Measurements from ENCODE around the gene ERLEC1. TPM values are rescaled to one million over a fixed set of nuclear protein-coding genes. Genes with fewer than 3 reads are reported as not detected.
"Not testable (repeated sequence)": the region's sequence is repeated elsewhere in the genome, so short reads cannot be mapped to it uniquely, and the experiment has no call there.

ERLEC1 gene
- total RNA-seq, 4 donors from 2014 or later, result 54.1 to 138 (median 83.2) TPM

- TF ChIP-seq CTCF (IDR thresholded peaks at IDR 0.05) (no peak), POLR2A (IDR thresholded peaks at IDR 0.05) (no peak)
- DNase-seq, result no peak
- Histone ChIP-seq H3K4me3 (replicated peaks in 1 of 3) (no peak overlapping the region), H3K4me1 (no peaks in the 10 kb centered on the region), H3K36me3 (peaks cover 10 to 21% of the 10 kb centered on the region in 2 donors), H3K27me3 (no peaks in the 10 kb centered on the region), H3K9me3 (no peaks in the 10 kb centered on the region), H3K27ac (no peak overlapping the region)
- intact Hi-C loops (cut with DNase I), result no loop called here
- WGBS, 2 donors, result 81 to 86% methylated on average over 4 of the region's 4 CpGs
Observed at GRCh38 chr2:53820711-53821110, 33.9 kb downstream of the ERLEC1 start.

- H3K4me3 ChIP-seq (replicated peaks in 1 of 3), result no peak overlapping the region
- TF ChIP-seq CTCF (IDR thresholded peaks at IDR 0.05) (no peak), POLR2A (IDR thresholded peaks at IDR 0.05) (no peak)
- H3K27ac ChIP-seq, result no peak overlapping the region
- no peak for DNase-seq
- no peaks in the 10 kb centered on the region for H3K4me1 ChIP-seq
- H3K27me3 ChIP-seq, result no peaks in the 10 kb centered on the region
- intact Hi-C loops (cut with DNase I), result no loop called here
- 87 to 89% methylated on average over 6 of the region's 6 CpGs for WGBS, 2 donors
- peaks cover 6 to 15% of the 10 kb centered on the region in 2 donors for H3K36me3 ChIP-seq
- no peaks in the 10 kb centered on the region for H3K9me3 ChIP-seq
Observed at GRCh38 chr2:53821810-53822209, 35.0 kb downstream of the ERLEC1 start.

GRCh38 chr2:53823639-53824038 lies 36.8 kb downstream of the ERLEC1 start:
- H3K4me1 ChIP-seq; H3K9me3 ChIP-seq; H3K36me3 ChIP-seq; DNase-seq; H3K27me3 ChIP-seq; H3K4me3 ChIP-seq (replicated peaks in 1 of 3); H3K27ac ChIP-seq; intact Hi-C loops (cut with DNase I): not testable (repeated sequence)
- 91 to 93% methylated on average over 9 of the region's 9 CpGs for WGBS, 2 donors

- Histone ChIP-seq H3K27ac (no peak overlapping the region), H3K4me3 (replicated peaks in 1 of 3) (no peak overlapping the region), H3K9me3 (no peaks in the 10 kb centered on the region), H3K4me1 (no peaks in the 10 kb centered on the region), H3K27me3 (no peaks in the 10 kb centered on the region), H3K36me3 (no peaks in the 10 kb centered on the region)
- TF ChIP-seq CTCF (IDR thresholded peaks at IDR 0.05) (no peak), POLR2A (IDR thresholded peaks at IDR 0.05) (no peak)
- intact Hi-C loops (cut with DNase I), result no loop called here
- WGBS, 2 donors, result 75% methylated on average over 1 of the region's 1 CpG
- no peak for DNase-seq
Observed at GRCh38 chr2:53826030-53826410, 39.2 kb downstream of the ERLEC1 start.

GRCh38 chr2:53826587-53827397 lies 39.9 kb downstream of the ERLEC1 start:
- Histone ChIP-seq H3K27ac (no peak overlapping the region), H3K9me3 (no peaks in the 10 kb centered on the region), H3K27me3 (no peaks in the 10 kb centered on the region), H3K4me3 (replicated peaks in 1 of 3) (no peak overlapping the region), H3K36me3 (no peaks in the 10 kb centered on the region), H3K4me1 (no peaks in the 10 kb centered on the region)
- intact Hi-C loops (cut with DNase I), result no loop called here
- 53 to 84% methylated on average over 3 of the region's 3 CpGs for WGBS, 2 donors
- DNase-seq, result no peak
- TF ChIP-seq CTCF (IDR thresholded peaks at IDR 0.05), result no peak
- TF ChIP-seq POLR2A (IDR thresholded peaks at IDR 0.05), result no peak

Data from thyroid gland (tissue), 4 donors.